Measurements from ENCODE around the gene DAND5. TPM values are rescaled to one million over a fixed set of nuclear protein-coding genes. Genes with fewer than 3 reads are reported as not detected.

Gene DAND5
- polyA plus RNA-seq, 1 of the 3 experiments (the other 2 are of a cell fraction), result 1.0 TPM

DNA sequence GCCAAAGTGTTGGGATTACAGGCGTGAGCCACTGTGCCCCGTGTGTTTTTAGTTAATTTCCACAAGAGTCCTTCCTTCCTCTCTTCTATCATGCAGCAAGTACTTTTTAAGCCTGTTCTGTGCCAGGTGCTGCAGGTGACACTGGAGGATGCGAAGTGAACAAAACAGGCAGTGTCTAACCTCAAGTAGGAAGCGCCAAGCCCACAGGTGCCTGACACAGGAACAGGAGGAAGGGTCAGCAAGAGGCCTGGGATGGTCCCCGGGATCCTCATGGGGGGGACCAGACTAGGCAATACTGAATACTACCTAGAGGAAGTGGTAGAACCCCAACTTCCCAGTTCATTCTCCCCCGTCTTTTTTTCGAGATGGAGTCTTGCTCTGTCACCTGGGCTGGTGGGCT lies 32.8 kb upstream of the DAND5 start:
- WGBS (ENCODE audit: low lambda C conversion rate), result 91% methylated on average over 7 of the region's 7 CpGs
- H3K9me2 ChIP-seq, result no peaks in the 10 kb centered on the region
- peaks cover 30% of the 10 kb centered on the region for H4K20me1 ChIP-seq (ENCODE audit: insufficient read depth)
- H3K9ac ChIP-seq, result no peak overlapping the region
- H3K4me2 ChIP-seq, result no peak overlapping the region
- CTCF ChIA-PET, result no interaction called here
- no peak overlapping the region for H3K27ac ChIP-seq (ENCODE audit: low read depth in 2 of 2, low read length in 1 of 2)
- POLR2A ChIA-PET, result interaction anchor here (1.8 to 3.3 kb wide), 3 partner anchors 17 to 46 kb away, joined by 8 to 16 read pairs (median 12); partner anchors contain the start of genes GCDH and SYCE2
- peaks cover 19 to 33% of the 10 kb centered on the region in 2 experiments; a peak in 3 of 4 replicates for H3K4me1 ChIP-seq (ENCODE audit: control insufficient read depth in 1 of 2, insufficient read depth in 2 of 2, low read depth in 1 of 2, low read length in 1 of 2)
- DNase-seq, result no peak
- no peak for TF ChIP-seq FOXJ3 (CRISPR knock-in tag; IDR thresholded peaks at IDR 0.05)
- TF ChIP-seq TEAD4 (IDR thresholded peaks at IDR 0.05; ENCODE audit: borderline replicate concordance, insufficient read depth), result no peak
- TF ChIP-seq, protein P1, sequence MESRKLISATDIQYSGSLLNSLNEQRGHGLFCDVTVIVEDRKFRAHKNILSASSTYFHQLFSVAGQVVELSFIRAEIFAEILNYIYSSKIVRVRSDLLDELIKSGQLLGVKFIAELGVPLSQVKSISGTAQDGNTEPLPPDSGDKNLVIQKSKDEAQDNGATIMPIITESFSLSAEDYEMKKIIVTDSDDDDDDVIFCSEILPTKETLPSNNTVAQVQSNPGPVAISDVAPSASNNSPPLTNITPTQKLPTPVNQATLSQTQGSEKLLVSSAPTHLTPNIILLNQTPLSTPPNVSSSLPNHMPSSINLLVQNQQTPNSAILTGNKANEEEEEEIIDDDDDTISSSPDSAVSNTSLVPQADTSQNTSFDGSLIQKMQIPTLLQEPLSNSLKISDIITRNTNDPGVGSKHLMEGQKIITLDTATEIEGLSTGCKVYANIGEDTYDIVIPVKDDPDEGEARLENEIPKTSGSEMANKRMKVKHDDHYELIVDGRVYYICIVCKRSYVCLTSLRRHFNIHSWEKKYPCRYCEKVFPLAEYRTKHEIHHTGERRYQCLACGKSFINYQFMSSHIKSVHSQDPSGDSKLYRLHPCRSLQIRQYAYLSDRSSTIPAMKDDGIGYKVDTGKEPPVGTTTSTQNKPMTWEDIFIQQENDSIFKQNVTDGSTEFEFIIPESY (IDR thresholded peaks at IDR 0.05; ENCODE audit: borderline replicate concordance, low read depth), result no peak
- no peak for TF ChIP-seq JUND (IDR thresholded peaks at IDR 0.05)
- TF ChIP-seq MXI1 (IDR thresholded peaks at IDR 0.05; ENCODE audit: low read depth, low read length), result no peak
- no peak for TF ChIP-seq CTCF (IDR thresholded peaks at IDR 0.05)
- no peak for TF ChIP-seq MEF2A (IDR thresholded peaks at IDR 0.05; ENCODE audit: borderline replicate concordance, low read depth)
- TF ChIP-seq TCF12 (IDR thresholded peaks at IDR 0.05), result no peak
- TF ChIP-seq YY1 (IDR thresholded peaks at IDR 0.05; ENCODE audit: low read depth), result no peak
- TF ChIP-seq USF2 (IDR thresholded peaks at IDR 0.05; ENCODE audit: borderline replicate concordance, low read depth, low read length), result no peak
- TF ChIP-seq, protein P2, sequence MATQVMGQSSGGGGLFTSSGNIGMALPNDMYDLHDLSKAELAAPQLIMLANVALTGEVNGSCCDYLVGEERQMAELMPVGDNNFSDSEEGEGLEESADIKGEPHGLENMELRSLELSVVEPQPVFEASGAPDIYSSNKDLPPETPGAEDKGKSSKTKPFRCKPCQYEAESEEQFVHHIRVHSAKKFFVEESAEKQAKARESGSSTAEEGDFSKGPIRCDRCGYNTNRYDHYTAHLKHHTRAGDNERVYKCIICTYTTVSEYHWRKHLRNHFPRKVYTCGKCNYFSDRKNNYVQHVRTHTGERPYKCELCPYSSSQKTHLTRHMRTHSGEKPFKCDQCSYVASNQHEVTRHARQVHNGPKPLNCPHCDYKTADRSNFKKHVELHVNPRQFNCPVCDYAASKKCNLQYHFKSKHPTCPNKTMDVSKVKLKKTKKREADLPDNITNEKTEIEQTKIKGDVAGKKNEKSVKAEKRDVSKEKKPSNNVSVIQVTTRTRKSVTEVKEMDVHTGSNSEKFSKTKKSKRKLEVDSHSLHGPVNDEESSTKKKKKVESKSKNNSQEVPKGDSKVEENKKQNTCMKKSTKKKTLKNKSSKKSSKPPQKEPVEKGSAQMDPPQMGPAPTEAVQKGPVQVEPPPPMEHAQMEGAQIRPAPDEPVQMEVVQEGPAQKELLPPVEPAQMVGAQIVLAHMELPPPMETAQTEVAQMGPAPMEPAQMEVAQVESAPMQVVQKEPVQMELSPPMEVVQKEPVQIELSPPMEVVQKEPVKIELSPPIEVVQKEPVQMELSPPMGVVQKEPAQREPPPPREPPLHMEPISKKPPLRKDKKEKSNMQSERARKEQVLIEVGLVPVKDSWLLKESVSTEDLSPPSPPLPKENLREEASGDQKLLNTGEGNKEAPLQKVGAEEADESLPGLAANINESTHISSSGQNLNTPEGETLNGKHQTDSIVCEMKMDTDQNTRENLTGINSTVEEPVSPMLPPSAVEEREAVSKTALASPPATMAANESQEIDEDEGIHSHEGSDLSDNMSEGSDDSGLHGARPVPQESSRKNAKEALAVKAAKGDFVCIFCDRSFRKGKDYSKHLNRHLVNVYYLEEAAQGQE (IDR thresholded peaks at IDR 0.05; ENCODE audit: low read depth, low read length), result no peak
- no peak for TF ChIP-seq USF1 (IDR thresholded peaks at IDR 0.05; ENCODE audit: borderline replicate concordance, low read depth)
- no peak for TF ChIP-seq FOXM1 (IDR thresholded peaks at IDR 0.05; ENCODE audit: low read depth)
- TF ChIP-seq SIN3A (IDR thresholded peaks at IDR 0.05; ENCODE audit: borderline replicate concordance, low read depth, low read length), result no peak
- peaks cover 17 to 26% of the 10 kb centered on the region in 2 experiments for H3K36me3 ChIP-seq (replicated peaks in 1 of 2; ENCODE audit: control insufficient read depth in 1 of 2, insufficient read depth in 2 of 2, low read length in 1 of 2)
- peaks cover 29% of the 10 kb centered on the region for H3F3A ChIP-seq (replicated peaks; ENCODE audit: insufficient read depth)
- no peak overlapping the region for H3K4me3 ChIP-seq (ENCODE audit: low read depth in 2 of 2, low read length in 1 of 2)
- H3K79me2 ChIP-seq (ENCODE audit: insufficient read depth), result peaks cover 51% of the 10 kb centered on the region
- no peaks in the 10 kb centered on the region for H3K9me3 ChIP-seq
- H3K27me3 ChIP-seq (ENCODE audit: insufficient read depth), result no peaks in the 10 kb centered on the region
- no peak overlapping the region for H2AFZ ChIP-seq (ENCODE audit: low read depth)

Measured in SK-N-SH (cell line).